ENCODE data around the gene GBX2. TPM values are rescaled to one million over a fixed set of nuclear protein-coding genes. Genes with fewer than 3 reads are reported as not detected.
A peak's percentile ranks its signal among the peaks of the same experiment; 100 is the strongest.

GBX2 gene
- total and polyA plus RNA-seq, 2 of the 13 experiments (the other 11 are each of a cell fraction or from before 2014, with no cell fraction given) = not detected

GRCh38 chr2:236164201-236164924, 3.8 kb downstream of the GBX2 start:
- H3K4me2 ChIP-seq (ENCODE audit: low read depth, low read length) = peak overlapping the region; percentile 51
- TF ChIP-seq MTF2 (CRISPR knock-in tag; IDR thresholded peaks at IDR 0.05; ENCODE audit: borderline replicate concordance) (peak; percentile 53; the same call in 1 of the 2 replicates), ZNF30 (CRISPR knock-in tag; IDR thresholded peaks at IDR 0.05) (0 out of 2 replicates have a peak, but pooled peaks have one; percentile 22)
- TF ChIP-seq, protein P1, sequence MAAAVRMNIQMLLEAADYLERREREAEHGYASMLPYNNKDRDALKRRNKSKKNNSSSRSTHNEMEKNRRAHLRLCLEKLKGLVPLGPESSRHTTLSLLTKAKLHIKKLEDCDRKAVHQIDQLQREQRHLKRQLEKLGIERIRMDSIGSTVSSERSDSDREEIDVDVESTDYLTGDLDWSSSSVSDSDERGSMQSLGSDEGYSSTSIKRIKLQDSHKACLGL (CRISPR knock-in tag; IDR thresholded peaks at IDR 0.05) = no peak
- H3K4me1 ChIP-seq (ENCODE audit: insufficient read depth, low read length) = peaks cover 19% of the 10 kb centered on the region
- CTCF ChIA-PET (ENCODE audit: low intra/inter-chr PET ratio, low total read pairs) = no interaction called here
- peaks cover 23 to 89% of the 10 kb centered on the region in 2 experiments for H3K27me3 ChIP-seq (ENCODE audit: control insufficient read depth in 1 of 2, insufficient read depth in 2 of 2, low read length in 2 of 2)
- intact Hi-C loops (cut with micrococcal nuclease; ENCODE audit: unreplicated experiment) = no loop called here
- H4K20me1 ChIP-seq (ENCODE audit: insufficient read depth, low read length) = peaks cover 16% of the 10 kb centered on the region
- no peaks in the 10 kb centered on the region for H3K9me3 ChIP-seq (ENCODE audit: low read length)
- no peaks in the 10 kb centered on the region for H3K79me2 ChIP-seq (ENCODE audit: insufficient read depth, low read length)
- DNase-seq (ENCODE audit: low spot score) = no peak
- H3K36me3 ChIP-seq (replicated peaks in 1 of 2; ENCODE audit: control insufficient read depth in 1 of 2, insufficient read depth in 2 of 2, low read length in 2 of 2) = no peaks in the 10 kb centered on the region
- POLR2A ChIA-PET = no interaction called here
- no peak for ATAC-seq
- FAIRE-seq = no peak
- in situ Hi-C loops (cut with HindIII; ENCODE audit: extremely low pct_ligation_motif_present, low pct_unique_long_range_greater_than_20kb) = no loop called here
- no peak overlapping the region for H3K9ac ChIP-seq (ENCODE audit: insufficient read depth, low read depth, low read length)
- peak overlapping the region in 2 of 3 experiments; percentile 17 to 48; a peak in 2 of 6 replicates for H3K4me3 ChIP-seq (replicated peaks in 1 of 3; ENCODE audit: insufficient read depth in 1 of 3, low read depth in 2 of 3, low read length in 3 of 3)
- no TSS peak for BruUV-seq (replicated peaks)
- 52% methylated on average over 44 of the region's 67 CpGs for WGBS (ENCODE audit: low lambda C conversion rate)
- no peak overlapping the region for H2AFZ ChIP-seq (ENCODE audit: low read length)
- H3K27ac ChIP-seq (ENCODE audit: extremely low read length, insufficient read depth, low read length) = no peak overlapping the region

DNA sequence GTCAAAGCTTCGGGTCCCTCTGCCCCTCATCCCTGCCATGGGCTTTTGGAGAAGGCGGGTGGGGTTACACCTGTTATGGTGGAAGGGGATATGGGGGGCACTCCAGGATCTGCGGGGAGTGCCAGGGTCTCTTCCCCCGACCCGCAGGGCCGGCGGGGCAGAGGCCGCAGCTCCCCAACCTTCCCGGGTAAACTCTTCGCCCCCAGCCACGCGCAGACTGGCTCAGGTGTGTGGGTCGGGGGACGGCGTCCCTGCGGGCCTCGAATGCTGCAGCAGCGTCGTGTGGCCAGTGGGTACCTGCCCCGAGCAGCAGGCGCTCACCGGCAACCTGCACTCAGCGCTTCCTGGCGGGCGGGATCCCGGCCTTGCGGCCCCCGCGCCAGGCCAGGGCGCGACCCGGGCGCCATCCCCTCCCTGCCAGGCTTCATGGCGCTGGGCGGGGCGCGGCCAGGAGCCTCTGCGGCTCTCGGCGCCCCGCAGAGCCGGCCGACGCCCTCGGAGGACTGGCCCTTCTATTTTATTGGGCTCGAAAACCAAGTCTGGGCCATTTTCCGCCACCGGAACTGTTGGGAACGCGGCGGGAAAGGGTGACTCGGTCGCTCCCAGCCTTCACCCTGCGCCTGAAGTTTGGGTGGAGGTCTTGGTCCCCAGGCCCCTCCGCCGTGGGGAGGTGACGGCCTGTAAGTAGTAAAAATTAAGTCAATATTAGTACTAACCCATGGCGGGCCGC, 4.5 kb downstream of the GBX2 start:
- in situ Hi-C loops (cut with HindIII; ENCODE audit: extremely low pct_ligation_motif_present, low pct_unique_long_range_greater_than_20kb) (no loop called here), intact Hi-C loops (cut with micrococcal nuclease; ENCODE audit: unreplicated experiment) (no loop called here)
- DNase-seq (ENCODE audit: low spot score) (no peak), FAIRE-seq (no peak), ATAC-seq (no peak)
- H3K9ac ChIP-seq (ENCODE audit: insufficient read depth, low read depth, low read length) = no peak overlapping the region
- H3K9me3 ChIP-seq (ENCODE audit: low read length) = no peaks in the 10 kb centered on the region
- H3K27me3 ChIP-seq (ENCODE audit: control insufficient read depth in 1 of 2, insufficient read depth in 2 of 2, low read length in 2 of 2) = peaks cover 25 to 88% of the 10 kb centered on the region in 2 experiments
- ChIA-PET POLR2A (no interaction called here), CTCF (ENCODE audit: low intra/inter-chr PET ratio, low total read pairs) (no interaction called here)
- no peaks in the 10 kb centered on the region for H3K36me3 ChIP-seq (replicated peaks in 1 of 2; ENCODE audit: control insufficient read depth in 1 of 2, insufficient read depth in 2 of 2, low read length in 2 of 2)
- H2AFZ ChIP-seq (ENCODE audit: low read length) = no peak overlapping the region
- peaks cover 11% of the 10 kb centered on the region; the same call in 1 of the 2 replicates for H4K20me1 ChIP-seq (ENCODE audit: insufficient read depth, low read length)
- 69% methylated on average over 34 of the region's 59 CpGs for WGBS (ENCODE audit: low lambda C conversion rate)
- peaks cover 19% of the 10 kb centered on the region for H3K4me1 ChIP-seq (ENCODE audit: insufficient read depth, low read length)
- no TSS peak for BruUV-seq (replicated peaks)
- H3K79me2 ChIP-seq (ENCODE audit: insufficient read depth, low read length) = no peaks in the 10 kb centered on the region
- H3K4me2 ChIP-seq (ENCODE audit: low read depth, low read length) = peak overlapping the region; percentile 51
- H3K4me3 ChIP-seq (replicated peaks in 1 of 3; ENCODE audit: insufficient read depth in 1 of 3, low read depth in 2 of 3, low read length in 3 of 3) = peak overlapping the region in 2 of 3 experiments; percentile 9 to 48; a peak in 1 of 6 replicates
- no peak overlapping the region for H3K27ac ChIP-seq (ENCODE audit: extremely low read length, insufficient read depth, low read length)
- TF ChIP-seq IKZF1 (IDR thresholded peaks at IDR 0.05) (no peak), ZNF609 (CRISPR knock-in tag; IDR thresholded peaks at IDR 0.05; ENCODE audit: borderline replicate concordance) (no peak)
- TF ChIP-seq, protein P2, sequence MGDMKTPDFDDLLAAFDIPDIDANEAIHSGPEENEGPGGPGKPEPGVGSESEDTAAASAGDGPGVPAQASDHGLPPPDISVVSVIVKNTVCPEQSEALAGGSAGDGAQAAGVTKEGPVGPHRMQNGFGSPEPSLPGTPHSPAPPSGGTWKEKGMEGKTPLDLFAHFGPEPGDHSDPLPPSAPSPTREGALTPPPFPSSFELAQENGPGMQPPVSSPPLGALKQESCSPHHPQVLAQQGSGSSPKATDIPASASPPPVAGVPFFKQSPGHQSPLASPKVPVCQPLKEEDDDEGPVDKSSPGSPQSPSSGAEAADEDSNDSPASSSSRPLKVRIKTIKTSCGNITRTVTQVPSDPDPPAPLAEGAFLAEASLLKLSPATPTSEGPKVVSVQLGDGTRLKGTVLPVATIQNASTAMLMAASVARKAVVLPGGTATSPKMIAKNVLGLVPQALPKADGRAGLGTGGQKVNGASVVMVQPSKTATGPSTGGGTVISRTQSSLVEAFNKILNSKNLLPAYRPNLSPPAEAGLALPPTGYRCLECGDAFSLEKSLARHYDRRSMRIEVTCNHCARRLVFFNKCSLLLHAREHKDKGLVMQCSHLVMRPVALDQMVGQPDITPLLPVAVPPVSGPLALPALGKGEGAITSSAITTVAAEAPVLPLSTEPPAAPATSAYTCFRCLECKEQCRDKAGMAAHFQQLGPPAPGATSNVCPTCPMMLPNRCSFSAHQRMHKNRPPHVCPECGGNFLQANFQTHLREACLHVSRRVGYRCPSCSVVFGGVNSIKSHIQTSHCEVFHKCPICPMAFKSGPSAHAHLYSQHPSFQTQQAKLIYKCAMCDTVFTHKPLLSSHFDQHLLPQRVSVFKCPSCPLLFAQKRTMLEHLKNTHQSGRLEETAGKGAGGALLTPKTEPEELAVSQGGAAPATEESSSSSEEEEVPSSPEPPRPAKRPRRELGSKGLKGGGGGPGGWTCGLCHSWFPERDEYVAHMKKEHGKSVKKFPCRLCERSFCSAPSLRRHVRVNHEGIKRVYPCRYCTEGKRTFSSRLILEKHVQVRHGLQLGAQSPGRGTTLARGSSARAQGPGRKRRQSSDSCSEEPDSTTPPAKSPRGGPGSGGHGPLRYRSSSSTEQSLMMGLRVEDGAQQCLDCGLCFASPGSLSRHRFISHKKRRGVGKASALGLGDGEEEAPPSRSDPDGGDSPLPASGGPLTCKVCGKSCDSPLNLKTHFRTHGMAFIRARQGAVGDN (CRISPR knock-in tag; IDR thresholded peaks at IDR 0.05) = peak; percentile 53
